IMR-90 (cell line): ENCODE results near the gene LHX5.

Source experiments
- BHLHE40 ChIP-seq: fragments of 150-350 bp; IDR thresholded peaks from 2 replicates; pipeline ENCODE4 v1.6.1; 2016; ENCODE audit warnings: mild to moderate bottlenecking, low read depth, low read length
- CEBPB ChIP-seq: IDR thresholded peaks from 2 replicates; pipeline ENCODE4 v1.6.1; 2012; ENCODE audit warnings: low read depth, low read length, improper control_type of control experiment
- ELK1 ChIP-seq: fragments of 150-350 bp; IDR thresholded peaks from 2 replicates; pipeline ENCODE4 v1.6.1; 2016; ENCODE audit warnings: low read depth, mild to moderate bottlenecking, low read length, moderate library complexity, borderline replicate concordance
- FOS ChIP-seq: fragments of 150-350 bp; IDR thresholded peaks from 2 replicates; pipeline ENCODE4 v1.6.1; 2016; ENCODE audit warnings: low read depth, low read length
- MAFK ChIP-seq: IDR thresholded peaks from 2 replicates; pipeline ENCODE4 v1.6.1; 2012; ENCODE audit warnings: low read depth, low read length, improper control_type of control experiment
- MXI1 ChIP-seq: IDR thresholded peaks from 2 replicates; pipeline ENCODE4 v1.6.1; 2012; ENCODE audit warnings: low read depth, mild to moderate bottlenecking, low read length, moderate library complexity, borderline replicate concordance
- NFE2L2 ChIP-seq: fragments of 150-350 bp; IDR thresholded peaks from 2 replicates; pipeline ENCODE4 v1.6.1; 2016; ENCODE audit warnings: low read depth, mild to moderate bottlenecking, low read length
- POLR2A ChIP-seq: IDR thresholded peaks from 2 replicates; pipeline ENCODE4 v1.6.1; 2012; ENCODE audit warnings: mild to moderate bottlenecking, low read depth, low read length
- RAD21 ChIP-seq: IDR thresholded peaks from 2 replicates; pipeline ENCODE4 v1.6.1; 2012; ENCODE audit warnings: low read length, improper control_type of control experiment
- RCOR1 ChIP-seq: IDR thresholded peaks from 2 replicates; pipeline ENCODE4 v1.6.1; 2012; ENCODE audit warnings: mild to moderate bottlenecking, low read length, improper control_type of control experiment; ENCODE audit not compliant: insufficient replicate concordance
- RFX5 ChIP-seq: IDR thresholded peaks from 2 replicates; pipeline ENCODE4 v1.8.0; 2012; ENCODE audit warnings: low read depth, mild to moderate bottlenecking, low read length, moderate library complexity
- SMC3 ChIP-seq: fragments of 150-350 bp; IDR thresholded peaks from 2 replicates; pipeline ENCODE4 v1.6.1; 2016; ENCODE audit warnings: low read depth, mild to moderate bottlenecking, antibody characterized with exemption, low read length, moderate library complexity
- USF2 ChIP-seq: fragments of 150-350 bp; IDR thresholded peaks from 2 replicates; pipeline ENCODE4 v1.6.1; 2017; ENCODE audit warnings: mild to moderate bottlenecking, antibody characterized with exemption, low read length, low read depth
- TF ChIP-seq, protein P1 (sequence below): conservative IDR thresholded peaks from 2 replicates; pipeline ENCODE4 v1.5.1; 2012; ENCODE audit warnings: mild to moderate bottlenecking, low read depth, low read length, improper control_type of control experiment

GRCh38 chr12:113438523-113439300, 33.0 kb downstream of the LHX5 start:
- TF ChIP-seq, protein P1, sequence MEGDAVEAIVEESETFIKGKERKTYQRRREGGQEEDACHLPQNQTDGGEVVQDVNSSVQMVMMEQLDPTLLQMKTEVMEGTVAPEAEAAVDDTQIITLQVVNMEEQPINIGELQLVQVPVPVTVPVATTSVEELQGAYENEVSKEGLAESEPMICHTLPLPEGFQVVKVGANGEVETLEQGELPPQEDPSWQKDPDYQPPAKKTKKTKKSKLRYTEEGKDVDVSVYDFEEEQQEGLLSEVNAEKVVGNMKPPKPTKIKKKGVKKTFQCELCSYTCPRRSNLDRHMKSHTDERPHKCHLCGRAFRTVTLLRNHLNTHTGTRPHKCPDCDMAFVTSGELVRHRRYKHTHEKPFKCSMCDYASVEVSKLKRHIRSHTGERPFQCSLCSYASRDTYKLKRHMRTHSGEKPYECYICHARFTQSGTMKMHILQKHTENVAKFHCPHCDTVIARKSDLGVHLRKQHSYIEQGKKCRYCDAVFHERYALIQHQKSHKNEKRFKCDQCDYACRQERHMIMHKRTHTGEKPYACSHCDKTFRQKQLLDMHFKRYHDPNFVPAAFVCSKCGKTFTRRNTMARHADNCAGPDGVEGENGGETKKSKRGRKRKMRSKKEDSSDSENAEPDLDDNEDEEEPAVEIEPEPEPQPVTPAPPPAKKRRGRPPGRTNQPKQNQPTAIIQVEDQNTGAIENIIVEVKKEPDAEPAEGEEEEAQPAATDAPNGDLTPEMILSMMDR = no peak
- TF ChIP-seq BHLHE40 (no peak), RAD21 (no peak), POLR2A (no peak), RCOR1 (no peak), SMC3 (no peak), MAFK (no peak), USF2 (no peak), ELK1 (no peak), CEBPB (no peak), MXI1 (no peak), FOS (no peak), RFX5 (no peak), NFE2L2 (no peak)
